GM12878 (cell line): Measurements from ENCODE around the gene STK17A. TPM values are rescaled to one million over a fixed set of nuclear protein-coding genes. Genes with fewer than 3 reads are reported as not detected.

Source experiments
- ATAC-seq: fragments of 200-7000 bp; cut with Tn5 transposase; 3 replicates; pipeline ENCODE4 v1.9.1; 2020; ENCODE audit warnings: mild to moderate bottlenecking, moderate library complexity
- BruUV-seq: library from RNA; stranded (reverse); fragments of 400-500 nt; replicated peaks from 2 replicates; lab custom pipeline; 2021; lab: Mats Ljungman, UMichigan
- CTCF ChIA-PET: fragments of 300-600 bp; sonication (Branson Sonifier 250); formaldehyde crosslinking; extraction: SDS; loops from one replicate; lab custom pipeline; 2021; ENCODE audit warnings: inconsistent platforms; lab: Yijun Ruan, JAX
- POLR2A ChIA-PET: fragments of 350-600 bp; formaldehyde crosslinking; extraction: SDS; loops from one replicate; lab custom pipeline; 2021; ENCODE audit warnings: inconsistent platforms; lab: Charles Lee
- RAD21 ChIA-PET: fragments of 300-600 bp; sonication (Branson Sonifier 250); formaldehyde crosslinking; loops from one replicate; lab custom pipeline; 2023; ENCODE audit warnings: antibody characterized with exemption; ENCODE audit not compliant: unreplicated experiment; lab: Charles Lee
- SMC1A ChIA-PET: fragments of 300-600 bp; sonication (Branson Sonifier 250); formaldehyde crosslinking; loops from one replicate; lab custom pipeline; 2023; ENCODE audit not compliant: unreplicated experiment, uncharacterized antibody; lab: Charles Lee
- DNase-seq: peaks from one replicate; pipeline ENCODE4 v3.0.0-alpha.2; 2011; ENCODE audit warnings: low read depth, low spot score
- FAIRE-seq: peaks from 3 replicates; lab custom pipeline; 2011; peaks lifted over from hg19 to GRCh38; lab: Jason Lieb, UNC
- H2AFZ ChIP-seq: 2 replicates; pipeline ENCODE4 v1.6.0; 2011; ENCODE audit warnings: low read depth, low read length, control low read depth; ENCODE audit not compliant: control insufficient read depth
- H3K27ac ChIP-seq: 2 replicates; pipeline ENCODE4 v1.5.1; 2011; ENCODE audit warnings: control low read depth; ENCODE audit not compliant: control insufficient read depth, insufficient read depth
- H3K27me3 ChIP-seq, 2 experiments: replicated peaks in 1 of 2; 2 replicates each; pipeline versions ENCODE4 v1.6.0 to v1.6.1; 2011; ENCODE audit warnings: low read length in 1 of 2; ENCODE audit not compliant: control insufficient read depth in 2 of 2, insufficient read depth in 2 of 2
- H3K36me3 ChIP-seq, 2 experiments: 2 replicates each; pipeline ENCODE4 v1.5.1; 2011; ENCODE audit warnings: low read length in 1 of 2; ENCODE audit not compliant: control insufficient read depth in 2 of 2, insufficient read depth in 2 of 2
- H3K4me1 ChIP-seq: 2 replicates; pipeline ENCODE4 v1.6.1; 2011; ENCODE audit warnings: mild to moderate bottlenecking, low read length, moderate library complexity, mixed read lengths; ENCODE audit not compliant: control insufficient read depth, insufficient read depth
- H3K4me2 ChIP-seq: 2 replicates; pipeline ENCODE4 v1.6.0; 2011; ENCODE audit warnings: control low read depth; ENCODE audit not compliant: control insufficient read depth, insufficient read depth
- H3K4me3 ChIP-seq: fragments of 200-600 bp; sonication (generic); 2 replicates; pipeline ENCODE4 v1.5.1; 2016
- H3K79me2 ChIP-seq: 2 replicates; pipeline ENCODE4 v1.6.0; 2011; ENCODE audit warnings: low read length; ENCODE audit not compliant: control insufficient read depth, insufficient read depth
- H3K9ac ChIP-seq: 2 replicates; pipeline ENCODE4 v1.8.0; 2011; ENCODE audit warnings: low read length, control low read depth, mixed read lengths; ENCODE audit not compliant: control insufficient read depth, insufficient read depth
- H3K9me3 ChIP-seq: replicated peaks from 3 replicates; pipeline ENCODE4 v1.5.1; 2011; ENCODE audit warnings: mild to moderate bottlenecking, low read length; ENCODE audit not compliant: control insufficient read depth, insufficient read depth
- H4K20me1 ChIP-seq: 2 replicates; pipeline ENCODE4 v1.6.0; 2011; ENCODE audit not compliant: control insufficient read depth, insufficient read depth
- BCL11A ChIP-seq: IDR thresholded peaks from 2 replicates; pipeline ENCODE4 v1.6.1; 2011; ENCODE audit warnings: low read depth, low read length
- CHD2 ChIP-seq: IDR thresholded peaks from 2 replicates; pipeline ENCODE4 v1.6.1; 2011; ENCODE audit warnings: low read depth, low read length, improper control_type of control experiment, borderline replicate concordance
- CREB1 ChIP-seq: IDR thresholded peaks from 2 replicates; pipeline ENCODE4 v1.6.1; 2012; ENCODE audit warnings: low read depth, mild to moderate bottlenecking, inconsistent platforms
- CREM ChIP-seq: IDR thresholded peaks from 2 replicates; pipeline ENCODE4 v1.6.1; 2014; ENCODE audit warnings: antibody characterized with exemption, low read depth
- ETV6 ChIP-seq, 2 experiments: fragments of 450-650 bp in 1 of 2; IDR thresholded peaks in 1 of 2; conservative IDR thresholded peaks in 1 of 2; 2 replicates each; pipeline ENCODE4 v1.6.1; 2014; ENCODE audit warnings: antibody characterized with exemption in 1 of 2, borderline replicate concordance in 1 of 2, low read depth in 1 of 2, mild to moderate bottlenecking in 1 of 2, moderate library complexity in 1 of 2
- IKZF1 ChIP-seq: fragments of 450-650 bp; conservative IDR thresholded peaks from 2 replicates; pipeline ENCODE4 v1.6.1; 2017; ENCODE audit warnings: antibody characterized with exemption, mild to moderate bottlenecking
- IKZF2 ChIP-seq, 2 experiments: fragments of 450-650 bp; IDR thresholded peaks; 2 replicates each; pipeline ENCODE4 v1.6.1; 2017; ENCODE audit warnings: mild to moderate bottlenecking in 2 of 2, moderate library complexity in 2 of 2
- IRF4 ChIP-seq: IDR thresholded peaks from 2 replicates; pipeline ENCODE4 v1.6.1; 2011; ENCODE audit warnings: low read depth, low read length
- KDM1A ChIP-seq: fragments of 200-600 bp; sonication (generic); IDR thresholded peaks from 2 replicates; pipeline ENCODE4 v1.6.1; 2016; ENCODE audit warnings: borderline replicate concordance
- KLF5 ChIP-seq: fragments of 450-650 bp; IDR thresholded peaks from 2 replicates; pipeline ENCODE4 v1.6.1; 2014; ENCODE audit warnings: mild to moderate bottlenecking; ENCODE audit not compliant: partially characterized antibody
- NFIC ChIP-seq: IDR thresholded peaks from 2 replicates; pipeline ENCODE4 v1.6.1; 2012; ENCODE audit warnings: low read depth, mild to moderate bottlenecking, inconsistent platforms, low read length, moderate library complexity
- NFYA ChIP-seq: IDR thresholded peaks from 2 replicates; pipeline ENCODE4 v1.6.1; 2011; ENCODE audit warnings: low read depth, mild to moderate bottlenecking, low read length, improper control_type of control experiment, borderline replicate concordance
- RBBP5 ChIP-seq: fragments of 200-600 bp; sonication (generic); conservative IDR thresholded peaks from 2 replicates; pipeline ENCODE4 v1.6.1; 2016
- RUNX3 ChIP-seq: IDR thresholded peaks from 2 replicates; pipeline ENCODE4 v1.6.1; 2012; ENCODE audit warnings: low read length, inconsistent platforms
- TAF1 ChIP-seq: IDR thresholded peaks from 2 replicates; pipeline ENCODE4 v1.6.1; 2011; ENCODE audit warnings: mild to moderate bottlenecking, low read depth, low read length, borderline replicate concordance
- WGBS: methylation state at CpG from one replicate; pipeline ENCODE4 v1.1.6; 2016; ENCODE audit warnings: low lambda C conversion rate; ENCODE audit not compliant: insufficient replicate concordance, insufficient coverage; ENCODE audit errors: missing lambda C conversion rate; 5-methylcytosine and 5-hydroxymethylcytosine counted together
- in situ Hi-C: fragments of 300-500 bp; cut with MboI; formaldehyde crosslinking; loops from 9 replicates; pipeline ENCODE4 v1.14.3; 2018; ENCODE audit warnings: mixed read lengths
- intact Hi-C: fragments of 100-400 bp; cut with micrococcal nuclease; formaldehyde crosslinking; loops from one replicate; pipeline ENCODE4 v1.14.2; 2022; ENCODE audit not compliant: unreplicated experiment
- polyA plus RNA-seq, 11 experiments: library from polyadenylated mRNA; depleted of rRNA in 4 of 11; unstranded in 6 of 11; stranded (reverse) in 5 of 11; fragments of >200 nt; fragmentation: Nextera tagmentation in 4 of 11; fragmentation: Illumina TruSeq in 1 of 11; extraction: Ambion mirVana in 4 of 11; extraction: Trizol in 1 of 11; gene quantifications; 1 replicate in 1 of 11; 2 replicates in 10 of 11; pipeline versions ENCODE4 v1.2.1 to v1.2.3, GENCODE V29; 2011 to 2016; ENCODE audit warnings: inconsistent platforms in 2 of 11, missing spikeins in 2 of 11, low read depth in 1 of 11
- total RNA-seq, 4 experiments: library from RNA; depleted of rRNA in 3 of 4; stranded (reverse); fragments of >200 nt in 3 of 4; fragmentation: Illumina TruSeq in 1 of 4; extraction: Trizol in 1 of 4; gene quantifications; 2 replicates each; pipeline versions ENCODE4 v1.2.1 to v1.2.3, GENCODE V29; 2013 to 2021
- TF ChIP-seq, protein P1 (sequence below): IDR thresholded peaks from 2 replicates; pipeline ENCODE4 v1.6.1; 2011; ENCODE audit warnings: mild to moderate bottlenecking, low read depth, low read length, moderate library complexity; ENCODE audit not compliant: insufficient replicate concordance
- TF ChIP-seq, protein P2 (sequence below): fragments of 450-650 bp; IDR thresholded peaks from 2 replicates; pipeline ENCODE4 v1.6.1; 2017; ENCODE audit warnings: mild to moderate bottlenecking, moderate library complexity

The STK17A gene
- total and polyA plus RNA-seq, 10 of the 15 experiments (the other 5 are each of a cell fraction or from before 2014, with no cell fraction given), result 18.5 to 91.6 (median 70.8) TPM

DNA sequence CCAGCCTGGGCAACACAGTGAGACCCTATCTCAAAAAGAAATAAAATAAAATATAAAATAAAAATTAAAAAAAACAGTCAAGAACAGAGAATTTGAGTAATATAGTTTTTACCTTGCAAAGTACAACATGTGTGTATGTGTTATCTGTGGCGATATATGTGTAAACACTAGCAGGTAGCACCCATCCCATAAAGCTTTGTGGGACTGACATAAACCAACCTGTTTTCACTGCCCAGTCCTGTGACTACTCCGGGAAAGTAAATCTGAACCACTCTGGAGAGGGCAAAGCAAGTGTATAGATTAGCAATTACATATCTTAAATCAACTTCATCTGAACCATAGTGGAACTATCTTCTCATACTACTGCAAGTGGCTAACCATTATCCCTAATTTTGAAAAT is 74.1 kb downstream of the STK17A start (continued):
- TF ChIP-seq, protein P1, sequence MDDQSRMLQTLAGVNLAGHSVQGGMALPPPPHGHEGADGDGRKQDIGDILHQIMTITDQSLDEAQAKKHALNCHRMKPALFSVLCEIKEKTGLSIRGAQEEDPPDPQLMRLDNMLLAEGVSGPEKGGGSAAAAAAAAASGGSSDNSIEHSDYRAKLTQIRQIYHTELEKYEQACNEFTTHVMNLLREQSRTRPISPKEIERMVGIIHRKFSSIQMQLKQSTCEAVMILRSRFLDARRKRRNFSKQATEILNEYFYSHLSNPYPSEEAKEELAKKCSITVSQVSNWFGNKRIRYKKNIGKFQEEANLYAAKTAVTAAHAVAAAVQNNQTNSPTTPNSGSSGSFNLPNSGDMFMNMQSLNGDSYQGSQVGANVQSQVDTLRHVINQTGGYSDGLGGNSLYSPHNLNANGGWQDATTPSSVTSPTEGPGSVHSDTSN, result no peak
- TF ChIP-seq NFYA (no peak), RBBP5 (no peak), KLF5 (no peak)

DNA sequence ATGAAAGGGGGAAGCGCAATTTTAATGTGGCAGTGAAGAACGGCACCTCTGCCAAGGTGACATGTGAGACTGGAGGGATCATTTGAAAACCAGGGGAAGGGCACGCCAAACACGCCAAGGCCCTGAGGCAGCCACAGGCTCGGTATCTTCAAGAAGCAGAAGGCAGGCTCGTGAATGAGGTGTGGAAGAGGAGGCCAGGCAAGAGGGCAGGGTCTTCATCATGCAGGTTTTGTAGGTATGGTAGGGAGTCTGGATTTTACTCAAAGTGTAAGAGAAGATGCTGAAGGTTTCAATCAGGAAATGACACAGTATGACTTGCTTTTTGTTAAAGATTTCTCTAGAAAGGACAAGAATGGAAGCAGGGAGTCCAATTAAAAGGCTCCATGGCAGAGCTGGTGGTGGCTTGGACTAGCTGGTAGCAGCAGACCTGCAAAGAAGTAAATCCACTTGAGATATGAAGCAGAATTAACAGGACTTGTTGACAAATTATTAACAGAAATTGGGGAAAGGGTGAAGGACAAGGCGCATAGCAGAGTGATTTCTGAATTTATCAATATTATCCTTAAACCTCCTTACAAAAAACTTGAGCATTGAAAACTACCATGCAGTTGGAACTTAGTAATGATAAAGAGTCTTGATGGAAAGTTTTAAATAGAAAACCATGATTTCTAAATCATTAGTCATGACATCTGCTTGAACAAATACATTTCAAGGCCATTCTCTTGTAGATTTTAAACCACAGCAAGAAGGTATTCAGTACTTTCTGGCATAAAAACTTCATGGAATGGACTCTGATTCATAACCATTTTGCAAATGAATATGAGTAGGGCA is 76.0 kb downstream of the STK17A start:
- WGBS, result 25% methylated on average over 7 of the region's 7 CpGs
- Histone ChIP-seq H3K79me2 (peaks cover 35% of the 10 kb centered on the region), H3K27ac (peak overlapping the region; percentile 28), H3K9ac (no peak overlapping the region), H3K4me2 (peak overlapping the region; percentile 49), H3K4me1 (peaks cover 22% of the 10 kb centered on the region), H3K27me3 (no peaks in the 10 kb centered on the region), H3K36me3 (peaks cover 6% of the 10 kb centered on the region in 2 experiments), H3K9me3 (no peaks in the 10 kb centered on the region; the same call in 1 of the 3 replicates), H4K20me1 (no peaks in the 10 kb centered on the region), H3K4me3 (no peak overlapping the region), H2AFZ (no peak overlapping the region)
- ATAC-seq, result peak; percentile 88
- in situ Hi-C loops, result no loop called here
- intact Hi-C loops, result no loop called here
- ChIA-PET SMC1A (no interaction called here), CTCF (interaction anchor here (0.7 kb wide), 1 partner anchor 34 kb away, joined by 3 read pairs; no protein-coding TSS in a partner anchor), POLR2A (no interaction called here), RAD21 (interaction anchor here (1.0 kb wide), 1 partner anchor 39 kb away, joined by 3 read pairs; no protein-coding TSS in a partner anchor)
- no TSS peak for BruUV-seq
- FAIRE-seq, result no peak
- no peak for DNase-seq
- peak; percentile 42; the same call in 1 of the 2 replicates for TF ChIP-seq BCL11A
- TF ChIP-seq TAF1, result 0 out of 2 replicates have a peak, but pooled peaks have one; percentile 26
- TF ChIP-seq NFIC, result peak; percentile 66; the same call in 1 of the 2 replicates
- no peak for TF ChIP-seq CHD2
- peak; percentile 48; the same call in 1 of the 2 replicates for TF ChIP-seq IRF4
- 0 out of 2 replicates have a peak, but pooled peaks have one; percentile 11 for TF ChIP-seq IKZF1
- TF ChIP-seq KDM1A, result no peak
- TF ChIP-seq, protein P2, sequence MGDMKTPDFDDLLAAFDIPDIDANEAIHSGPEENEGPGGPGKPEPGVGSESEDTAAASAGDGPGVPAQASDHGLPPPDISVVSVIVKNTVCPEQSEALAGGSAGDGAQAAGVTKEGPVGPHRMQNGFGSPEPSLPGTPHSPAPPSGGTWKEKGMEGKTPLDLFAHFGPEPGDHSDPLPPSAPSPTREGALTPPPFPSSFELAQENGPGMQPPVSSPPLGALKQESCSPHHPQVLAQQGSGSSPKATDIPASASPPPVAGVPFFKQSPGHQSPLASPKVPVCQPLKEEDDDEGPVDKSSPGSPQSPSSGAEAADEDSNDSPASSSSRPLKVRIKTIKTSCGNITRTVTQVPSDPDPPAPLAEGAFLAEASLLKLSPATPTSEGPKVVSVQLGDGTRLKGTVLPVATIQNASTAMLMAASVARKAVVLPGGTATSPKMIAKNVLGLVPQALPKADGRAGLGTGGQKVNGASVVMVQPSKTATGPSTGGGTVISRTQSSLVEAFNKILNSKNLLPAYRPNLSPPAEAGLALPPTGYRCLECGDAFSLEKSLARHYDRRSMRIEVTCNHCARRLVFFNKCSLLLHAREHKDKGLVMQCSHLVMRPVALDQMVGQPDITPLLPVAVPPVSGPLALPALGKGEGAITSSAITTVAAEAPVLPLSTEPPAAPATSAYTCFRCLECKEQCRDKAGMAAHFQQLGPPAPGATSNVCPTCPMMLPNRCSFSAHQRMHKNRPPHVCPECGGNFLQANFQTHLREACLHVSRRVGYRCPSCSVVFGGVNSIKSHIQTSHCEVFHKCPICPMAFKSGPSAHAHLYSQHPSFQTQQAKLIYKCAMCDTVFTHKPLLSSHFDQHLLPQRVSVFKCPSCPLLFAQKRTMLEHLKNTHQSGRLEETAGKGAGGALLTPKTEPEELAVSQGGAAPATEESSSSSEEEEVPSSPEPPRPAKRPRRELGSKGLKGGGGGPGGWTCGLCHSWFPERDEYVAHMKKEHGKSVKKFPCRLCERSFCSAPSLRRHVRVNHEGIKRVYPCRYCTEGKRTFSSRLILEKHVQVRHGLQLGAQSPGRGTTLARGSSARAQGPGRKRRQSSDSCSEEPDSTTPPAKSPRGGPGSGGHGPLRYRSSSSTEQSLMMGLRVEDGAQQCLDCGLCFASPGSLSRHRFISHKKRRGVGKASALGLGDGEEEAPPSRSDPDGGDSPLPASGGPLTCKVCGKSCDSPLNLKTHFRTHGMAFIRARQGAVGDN, result peak; percentile 41; the same call in 1 of the 2 replicates
- TF ChIP-seq IKZF2 (IDR thresholded peaks at IDR 0.05), result peak in 1 of 2 experiments; percentile 53; a peak in 1 of 4 replicates
- TF ChIP-seq CREB1, result peak; percentile 57; the same call in 1 of the 2 replicates
- TF ChIP-seq RUNX3, result peak; percentile 43; the same call in 1 of the 2 replicates
- TF ChIP-seq ETV6 (conservative IDR thresholded peaks at IDR 0.05 in 1 of 2, IDR thresholded peaks at IDR 0.05 in 1 of 2; ENCODE audit: borderline replicate concordance in 1 of 2, low read depth in 1 of 2), result peak in 1 of 2 experiments; percentile 80; a peak in 2 of 4 replicates
- peak; percentile 63; the same call in 1 of the 2 replicates for TF ChIP-seq CREM
